HG03439 (cell line): ENCODE data around the gene GRM7.

Experiments used
- ATAC-seq: cut with Tn5 transposase; IDR thresholded peaks from one replicate; pipeline ENCODE4 v1.9.1; 2021; ENCODE audit warnings: mild to moderate bottlenecking, moderate library complexity; ENCODE audit not compliant: unreplicated experiment

GRM7 gene

GRCh38 chr3:7696320-7696719, 835.4 kb downstream of the GRM7 start:
- ATAC-seq = no peak

- ATAC-seq = no peak
These were observed 836.6 kb downstream of the GRM7 start for GRCh38 chr3:7697548-7697947.

GRCh38 chr3:7700539-7700938, 839.6 kb downstream of the GRM7 start:
- ATAC-seq = no peak

- no peak for ATAC-seq
These were observed 840.1 kb downstream of the GRM7 start for GRCh38 chr3:7700977-7701376.

- ATAC-seq = no peak
These were observed 846.3 kb downstream of the GRM7 start for GRCh38 chr3:7707187-7707586.

- no peak for ATAC-seq
These were observed 848.6 kb downstream of the GRM7 start for GRCh38 chr3:7709376-7710082.

GRCh38 chr3:7710284-7710683, 849.4 kb downstream of the GRM7 start:
- no peak for ATAC-seq

- no peak for ATAC-seq
These were observed 852.8 kb downstream of the GRM7 start for GRCh38 chr3:7713724-7714123.

GRCh38 chr3:7720649-7721297, 859.9 kb downstream of the GRM7 start:
- no peak for ATAC-seq

- ATAC-seq = no peak
These were observed 861.0 kb downstream of the GRM7 start for GRCh38 chr3:7721869-7722268.

- no peak for ATAC-seq
These were observed 867.9 kb downstream of the GRM7 start for GRCh38 chr3:7728566-7729519.

GRCh38 chr3:7733933-7734332, 873.0 kb downstream of the GRM7 start:
- no peak for ATAC-seq

- no peak for ATAC-seq
These were observed 873.5 kb downstream of the GRM7 start for GRCh38 chr3:7734456-7734855.

- ATAC-seq = no peak
These were observed 876.3 kb downstream of the GRM7 start for GRCh38 chr3:7737263-7737662.

- ATAC-seq = no peak
These were observed 878.8 kb downstream of the GRM7 start for GRCh38 chr3:7739754-7740153.

- ATAC-seq = no peak
These were observed 879.5 kb downstream of the GRM7 start for GRCh38 chr3:7740458-7740857.

GRCh38 chr3:7744850-7745249, 883.9 kb downstream of the GRM7 start:
- no peak for ATAC-seq

- no peak for ATAC-seq
These were observed 884.8 kb downstream of the GRM7 start for GRCh38 chr3:7745711-7746110.

- no peak for ATAC-seq
These were observed 889.2 kb downstream of the GRM7 start for GRCh38 chr3:7749931-7750695.

GRCh38 chr3:7752005-7752404, 891.1 kb downstream of the GRM7 start:
- ATAC-seq = no peak
